Measurements from ENCODE around the gene RNASE1.
"Not testable (repeated sequence)": the region's sequence is repeated elsewhere in the genome, so short reads cannot be mapped to it uniquely, and the experiment has no call there.

Gene RNASE1

GRCh38 chr14:20802341-20803084 is at the start of gene RNASE1:
Gene RNASE1, minus strand, starts transcription at chr14:20802844. Its CDS starts 776 bp downstream, at chr14:20802068.
- DNase-seq = no peak

GRCh38 chr14:20848955-20849570 is 46.4 kb upstream of the RNASE1 start:
- DNase-seq = no peak

GRCh38 chr14:20848316-20848954 is 45.8 kb upstream of the RNASE1 start:
- DNase-seq = no peak

GRCh38 chr14:20846560-20846959 is 43.9 kb upstream of the RNASE1 start:
- no peak for DNase-seq

- no peak for DNase-seq
Measured at GRCh38 chr14:20841096-20841495, 38.5 kb upstream of the RNASE1 start.

GRCh38 chr14:20837831-20838230 is 35.2 kb upstream of the RNASE1 start:
- DNase-seq = no peak

GRCh38 chr14:20836668-20837338 is 34.2 kb upstream of the RNASE1 start:
- no peak for DNase-seq

- no peak for DNase-seq
Measured at GRCh38 chr14:20834899-20835298, 32.3 kb upstream of the RNASE1 start.

- no peak for DNase-seq
Measured at GRCh38 chr14:20830831-20831230, 28.2 kb upstream of the RNASE1 start.

- not testable (repeated sequence) for DNase-seq
Measured at GRCh38 chr14:20828024-20828694, 25.5 kb upstream of the RNASE1 start.

- no peak for DNase-seq
Measured at GRCh38 chr14:20827326-20827725, 24.7 kb upstream of the RNASE1 start.

GRCh38 chr14:20826666-20827065 is 24.0 kb upstream of the RNASE1 start:
- DNase-seq = not testable (repeated sequence)

- DNase-seq = no peak
Measured at GRCh38 chr14:20823859-20824258, 21.2 kb upstream of the RNASE1 start.

GRCh38 chr14:20821521-20822108 is 19.0 kb upstream of the RNASE1 start:
- not testable (repeated sequence) for DNase-seq

- DNase-seq = no peak
Measured at GRCh38 chr14:20820063-20820904, 17.6 kb upstream of the RNASE1 start.

- no peak for DNase-seq
Measured at GRCh38 chr14:20818861-20819260, 16.2 kb upstream of the RNASE1 start.

GRCh38 chr14:20815946-20816345 is 13.3 kb upstream of the RNASE1 start:
- not testable (repeated sequence) for DNase-seq

GRCh38 chr14:20811986-20812975 is 9.6 kb upstream of the RNASE1 start:
- DNase-seq = no peak

GRCh38 chr14:20809917-20810316 is 7.3 kb upstream of the RNASE1 start:
- DNase-seq = no peak

- no peak for DNase-seq
Measured at GRCh38 chr14:20808162-20808483, 5.5 kb upstream of the RNASE1 start.
